Spinal cord (tissue), 10 donors: ENCODE measurements around the gene CNMD. TPM values are rescaled to one million over a fixed set of nuclear protein-coding genes. Genes with fewer than 3 reads are reported as not detected.

Experiments used
- DNase-seq, 6 donors: peaks; one replicate each; pipeline versions ENCODE4 v3.0.0 to v3.0.0-alpha.2; 2013 to 2015; ENCODE audit warnings: low spot score in 6 of 6, low read depth in 4 of 6
- H3K27ac ChIP-seq: one replicate; pipeline ENCODE4 v1.5.1; 2013; ENCODE audit warnings: low read depth, low read length, control low read depth
- H3K27me3 ChIP-seq: one replicate; pipeline ENCODE4 v1.6.1; 2013; ENCODE audit warnings: low read length; ENCODE audit not compliant: control insufficient read depth, insufficient read depth
- H3K36me3 ChIP-seq: one replicate; pipeline ENCODE4 v1.6.1; 2013; ENCODE audit warnings: low read length; ENCODE audit not compliant: control insufficient read depth, insufficient read depth
- H3K4me1 ChIP-seq: one replicate; pipeline ENCODE4 v1.6.1; 2013; ENCODE audit warnings: low read length; ENCODE audit not compliant: control insufficient read depth, insufficient read depth
- H3K4me3 ChIP-seq: one replicate; pipeline ENCODE4 v1.5.1; 2013; ENCODE audit warnings: low read depth, low read length, control low read depth
- H3K9me3 ChIP-seq: one replicate; pipeline ENCODE4 v1.6.1; 2013; ENCODE audit warnings: low read length; ENCODE audit not compliant: control insufficient read depth, insufficient read depth
- WGBS: methylation state at CpG from one replicate; pipeline ENCODE4 v1.1.5; 2013; ENCODE audit warnings: missing lambda C conversion rate; ENCODE audit not compliant: insufficient coverage; 5-methylcytosine and 5-hydroxymethylcytosine counted together
- polyA plus RNA-seq, 2 donors: library from polyadenylated mRNA; unstranded; fragments of 120-200 nt; gene quantifications; one replicate each; pipeline ENCODE4 v1.2.1, GENCODE V29; 2013; ENCODE audit not compliant: insufficient read length in 2 of 2
- total RNA-seq, 2 donors: library from RNA; depleted of rRNA in 1 of 2; stranded (reverse); fragments of 120-200 nt in 1 of 2; fragments of >200 nt in 1 of 2; gene quantifications; one replicate each; pipeline versions ENCODE4 v1.2.3 to v1.2.4, GENCODE V29; 2013 to 2014
- donor health status: healthy.

CNMD gene
- total and polyA plus RNA-seq, 4 donors = 4.7 to 22.4 (median 9.7) TPM

- Histone ChIP-seq H3K27me3 (no peaks in the 10 kb centered on the region), H3K4me3 (no peak overlapping the region), H3K4me1 (no peaks in the 10 kb centered on the region), H3K27ac (no peak overlapping the region), H3K36me3 (no peaks in the 10 kb centered on the region), H3K9me3 (no peaks in the 10 kb centered on the region)
- DNase-seq = peak in 2 of 6 donors; percentile 23 to 80
- 36% methylated on average over 3 of the region's 5 CpGs for WGBS
Measured at GRCh38 chr13:52749419-52749818, 9.8 kb upstream of the CNMD start.

DNA sequence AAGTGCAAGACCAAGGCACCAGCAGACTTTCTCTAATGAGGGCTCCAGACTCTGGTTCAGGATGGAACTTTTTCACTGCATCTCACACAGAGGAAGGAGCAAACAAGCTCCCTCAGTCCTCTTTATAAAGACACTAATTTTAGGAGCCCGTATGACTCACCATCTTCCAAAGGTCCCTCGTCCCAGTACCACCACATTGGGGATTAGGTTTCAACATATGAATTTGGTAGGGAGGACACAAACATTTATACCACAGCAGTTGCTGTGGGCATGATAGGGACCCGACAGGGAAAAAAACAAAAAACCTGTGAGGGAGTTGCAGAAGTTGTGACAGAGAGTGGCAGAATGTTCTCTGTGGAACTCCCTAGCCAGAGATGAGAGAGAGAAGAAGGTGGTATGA, 6.5 kb upstream of the CNMD start:
- no peaks in the 10 kb centered on the region for H3K36me3 ChIP-seq
- H3K4me1 ChIP-seq = no peaks in the 10 kb centered on the region
- H3K9me3 ChIP-seq = no peaks in the 10 kb centered on the region
- no peak overlapping the region for H3K4me3 ChIP-seq
- no peak for DNase-seq
- 89% methylated on average over 1 of the region's 3 CpGs for WGBS
- H3K27ac ChIP-seq = no peak overlapping the region
- H3K27me3 ChIP-seq = no peaks in the 10 kb centered on the region

- WGBS = 86% methylated on average over 6 of the region's 6 CpGs
- no peak overlapping the region for H3K27ac ChIP-seq
- no peaks in the 10 kb centered on the region for H3K9me3 ChIP-seq
- no peak overlapping the region for H3K4me3 ChIP-seq
- DNase-seq = no peak
- H3K27me3 ChIP-seq = no peaks in the 10 kb centered on the region
- peaks cover 3% of the 10 kb centered on the region for H3K4me1 ChIP-seq
- H3K36me3 ChIP-seq = no peaks in the 10 kb centered on the region
Measured at GRCh38 chr13:52744842-52745375, 5.3 kb upstream of the CNMD start.

GRCh38 chr13:52743988-52744387, 4.4 kb upstream of the CNMD start:
- DNase-seq = peak in 1 of 6 donors; percentile 33
- WGBS = no CpG with 5 or more reads among the region's 3 CpGs
- no peak overlapping the region for H3K27ac ChIP-seq
- H3K4me1 ChIP-seq = peaks cover 12% of the 10 kb centered on the region
- H3K9me3 ChIP-seq = no peaks in the 10 kb centered on the region
- H3K4me3 ChIP-seq = no peak overlapping the region
- no peaks in the 10 kb centered on the region for H3K36me3 ChIP-seq
- H3K27me3 ChIP-seq = peaks cover 2% of the 10 kb centered on the region

DNA sequence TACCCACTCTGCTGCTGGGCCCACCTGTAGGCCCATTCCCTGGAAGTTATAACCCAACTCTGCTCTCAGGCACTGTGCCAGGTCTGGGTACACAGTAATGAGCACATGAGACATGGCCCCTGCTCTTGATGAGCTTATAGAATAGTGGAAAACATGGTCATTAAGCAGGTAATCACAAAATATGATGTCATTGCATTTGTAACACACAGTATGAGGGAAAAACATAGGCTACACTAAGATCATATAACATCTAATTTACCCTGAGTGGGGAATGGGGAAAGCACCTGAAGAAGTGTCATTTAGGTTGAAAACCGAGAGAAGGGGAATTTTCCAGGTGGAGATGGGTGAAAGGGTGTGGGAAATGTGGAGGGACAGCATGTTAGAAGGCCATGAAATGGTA, 3.9 kb upstream of the CNMD start:
- Histone ChIP-seq H3K36me3 (no peaks in the 10 kb centered on the region), H3K9me3 (no peaks in the 10 kb centered on the region), H3K27me3 (peaks cover 3% of the 10 kb centered on the region), H3K27ac (no peak overlapping the region), H3K4me3 (no peak overlapping the region), H3K4me1 (peaks cover 14% of the 10 kb centered on the region)
- 86% methylated on average over 1 of the region's 1 CpG for WGBS
- no peak for DNase-seq

- 2% methylated on average over 69 of the region's 75 CpGs for WGBS
- H3K27ac ChIP-seq = peak overlapping the region; percentile 82
Measured at GRCh38 chr13:52738719-52739467, 727 bp downstream of the CNMD start.

DNA sequence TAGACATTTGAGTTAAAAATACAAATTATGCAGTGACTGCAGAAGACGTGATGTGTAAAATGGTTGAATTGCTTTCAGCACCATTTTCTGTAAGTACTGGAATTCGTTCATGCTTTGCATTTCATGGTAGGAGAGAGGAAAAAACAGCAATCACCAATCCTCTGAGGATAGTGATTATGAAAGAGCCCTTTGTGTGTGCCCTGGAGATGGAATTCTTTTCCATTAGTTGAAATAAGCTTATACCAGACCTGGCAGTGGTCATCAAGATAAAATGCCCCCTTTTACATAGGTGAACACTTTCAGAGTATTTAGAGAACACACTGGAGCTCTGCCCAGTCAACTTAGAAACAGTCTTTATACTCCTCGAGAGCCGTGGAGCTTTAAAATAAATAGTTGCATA, 1.7 kb downstream of the CNMD start:
- no peaks in the 10 kb centered on the region for H3K9me3 ChIP-seq
- WGBS = 40% methylated on average over 1 of the region's 4 CpGs
- DNase-seq = peak in 2 of 6 donors; percentile 65 to 83
- no peak overlapping the region for H3K4me3 ChIP-seq
- peaks cover 5% of the 10 kb centered on the region for H3K27me3 ChIP-seq
- H3K4me1 ChIP-seq = peaks cover 14% of the 10 kb centered on the region
- peak overlapping the region; percentile 82 for H3K27ac ChIP-seq
- H3K36me3 ChIP-seq = no peaks in the 10 kb centered on the region

More at GRCh38 chr13:52738719-52739467, 727 bp downstream of the CNMD start:
- Histone ChIP-seq H3K27me3 (peaks cover 5% of the 10 kb centered on the region), H3K4me3 (peak overlapping the region; percentile 49), H3K4me1 (peaks cover 14% of the 10 kb centered on the region), H3K9me3 (no peaks in the 10 kb centered on the region), H3K36me3 (no peaks in the 10 kb centered on the region)
- peak in 3 of 6 donors; percentile 56 to 80 (median 63) for DNase-seq

DNA sequence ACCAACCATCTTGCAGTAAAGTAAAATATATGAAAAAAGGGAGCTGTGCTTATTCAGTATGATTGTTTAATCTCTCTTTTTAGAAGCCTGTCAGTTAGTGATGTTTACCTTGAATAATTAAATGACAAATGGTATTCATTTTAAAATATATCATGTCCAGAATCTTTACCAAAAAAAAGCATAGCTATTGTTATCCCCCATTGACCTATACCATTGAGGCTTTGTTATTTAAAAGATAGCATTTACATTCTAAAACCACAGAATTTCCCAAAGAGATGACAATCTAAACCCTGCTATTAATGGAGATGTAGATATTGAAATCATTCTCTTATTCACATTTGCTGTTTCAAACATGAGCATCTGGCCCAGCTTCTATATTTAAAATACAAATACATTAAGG, 2.2 kb downstream of the CNMD start:
- no peaks in the 10 kb centered on the region for H3K9me3 ChIP-seq
- no peak for DNase-seq
- no peaks in the 10 kb centered on the region for H3K36me3 ChIP-seq
- H3K27ac ChIP-seq = peak overlapping the region; percentile 20
- peaks cover 14% of the 10 kb centered on the region for H3K4me1 ChIP-seq
- peaks cover 5% of the 10 kb centered on the region for H3K27me3 ChIP-seq
- H3K4me3 ChIP-seq = no peak overlapping the region

DNA sequence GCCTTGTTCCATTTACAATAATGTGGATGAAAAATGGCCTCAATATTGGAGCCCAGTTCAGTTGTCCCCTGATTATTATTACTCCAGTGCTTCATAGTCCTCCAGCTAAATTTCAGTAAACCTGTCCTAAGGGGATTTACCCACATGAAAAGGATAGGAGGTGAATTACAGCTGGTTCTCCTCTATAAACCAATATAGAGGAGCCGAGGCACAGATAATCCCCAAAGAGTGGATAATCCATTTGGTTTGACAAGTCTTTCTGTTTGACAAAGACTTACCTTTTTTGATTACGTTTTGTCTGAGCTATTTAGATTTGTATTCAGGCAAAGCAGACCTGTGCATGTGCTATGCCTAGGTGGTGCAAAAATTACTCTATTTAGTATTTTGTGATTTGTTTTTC, 2.7 kb downstream of the CNMD start:
- Histone ChIP-seq H3K4me3 (no peak overlapping the region), H3K27me3 (peaks cover 5% of the 10 kb centered on the region), H3K36me3 (no peaks in the 10 kb centered on the region), H3K27ac (no peak overlapping the region), H3K4me1 (peaks cover 14% of the 10 kb centered on the region), H3K9me3 (no peaks in the 10 kb centered on the region)
- 40% methylated on average over 1 of the region's 2 CpGs for WGBS
- no peak for DNase-seq

DNA sequence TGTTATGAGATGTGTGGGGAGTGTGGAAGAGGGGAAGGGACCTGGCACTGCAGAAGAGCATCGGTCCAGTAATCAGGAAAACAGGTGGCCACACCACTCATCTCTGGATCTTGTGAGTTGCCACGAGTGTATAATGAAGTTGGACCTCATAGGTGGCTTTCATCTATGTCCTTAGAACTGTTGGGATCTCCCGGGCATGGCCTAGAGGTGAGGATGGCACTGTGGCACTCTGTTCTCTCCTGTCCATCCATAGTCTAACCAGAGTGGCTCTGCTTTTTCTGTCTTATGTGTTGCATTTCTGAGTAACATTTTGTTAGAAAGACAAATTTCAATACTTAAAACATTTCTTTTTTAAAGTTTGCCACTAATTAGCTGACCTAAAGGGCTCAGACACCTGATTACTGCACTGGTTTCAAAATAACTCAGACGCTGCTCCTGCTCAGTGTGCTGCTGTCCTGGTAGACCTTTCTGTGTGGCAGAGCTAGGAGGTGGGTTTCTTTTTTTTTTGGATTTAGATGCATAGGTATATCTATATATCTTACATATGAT, 5.5 kb downstream of the CNMD start:
- H3K4me1 ChIP-seq = peaks cover 3% of the 10 kb centered on the region
- no peaks in the 10 kb centered on the region for H3K36me3 ChIP-seq
- 100% methylated on average over 3 of the region's 4 CpGs for WGBS
- H3K27me3 ChIP-seq = peaks cover 3% of the 10 kb centered on the region
- H3K27ac ChIP-seq = no peak overlapping the region
- H3K4me3 ChIP-seq = no peak overlapping the region
- no peaks in the 10 kb centered on the region for H3K9me3 ChIP-seq
- no peak for DNase-seq
